Measurements from ENCODE around the gene TMEM88.

- TF ChIP-seq CTCF (IDR thresholded peaks at IDR 0.05; ENCODE audit: poor library complexity, severe bottlenecking) (no peak), REST (IDR thresholded peaks at IDR 0.05; ENCODE audit: borderline replicate concordance) (peak; percentile 65), EZH2 (IDR thresholded peaks at IDR 0.05; ENCODE audit: borderline replicate concordance, insufficient read depth, low read length, poor library complexity, severe bottlenecking) (no peak), POLR2AphosphoS5 (IDR thresholded peaks at IDR 0.05) (peak; percentile 80), EP300 (conservative IDR thresholded peaks at IDR 0.05; ENCODE audit: poor library complexity, severe bottlenecking) (no peak), RAD21 (conservative IDR thresholded peaks at IDR 0.05) (no peak), SMC3 (conservative IDR thresholded peaks at IDR 0.05; ENCODE audit: poor library complexity) (no peak)
Measured at GRCh38 chr17:7835814-7836595, 18.9 kb upstream of the TMEM88 start.

Measured in neural cell (in vitro differentiated cells).